HG02759 (cell line): ENCODE results near the gene PNPLA1.

ENCODE experiments used
- ATAC-seq: cut with Tn5 transposase; IDR thresholded peaks from one replicate; pipeline ENCODE4 v1.9.1; 2021; ENCODE audit warnings: mild to moderate bottlenecking, moderate library complexity; ENCODE audit not compliant: unreplicated experiment

Gene PNPLA1

DNA sequence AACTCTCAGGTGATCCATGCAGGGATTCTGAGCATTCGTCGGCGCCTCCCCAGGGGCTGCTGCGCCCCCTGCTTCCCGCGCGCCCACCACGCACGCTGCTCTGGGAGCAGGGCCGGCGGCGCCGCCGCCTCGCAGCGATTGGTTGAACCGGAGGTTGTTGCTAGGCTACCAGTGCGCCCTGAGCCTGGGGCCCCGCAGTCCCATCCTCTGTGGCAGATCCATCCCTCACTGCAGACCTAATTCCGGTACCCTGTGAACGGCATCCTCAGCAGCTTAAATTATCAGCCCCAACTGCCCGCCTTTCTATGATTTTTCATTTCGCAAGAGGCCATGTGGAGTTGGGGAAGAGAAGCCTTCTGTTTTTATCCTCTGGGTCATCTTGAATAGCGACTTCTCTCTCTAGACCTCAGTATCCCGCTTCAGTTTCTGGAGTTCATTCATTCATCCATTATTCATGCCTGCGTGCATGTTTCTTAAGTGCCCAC, 15.4 kb downstream of the PNPLA1 start:
- no peak for ATAC-seq

DNA sequence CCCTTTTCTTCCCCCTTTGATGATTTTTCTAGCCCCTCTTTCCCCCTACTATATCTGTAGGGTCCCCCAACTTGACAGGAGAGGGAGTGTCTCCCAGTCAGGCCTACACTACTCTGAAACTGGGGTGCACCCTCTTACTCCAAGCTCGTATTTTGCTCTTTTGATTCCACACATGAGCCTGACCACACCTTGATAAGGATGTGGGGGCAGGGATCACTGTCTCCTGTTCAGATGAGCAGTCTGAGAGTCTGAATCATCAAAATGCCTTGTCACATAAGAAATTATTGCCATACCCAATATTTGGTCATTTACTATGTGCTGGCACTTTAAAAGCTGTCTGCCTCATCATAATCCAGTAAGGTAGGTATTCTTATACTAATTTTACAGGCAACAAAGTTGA, 15.9 kb downstream of the PNPLA1 start:
- ATAC-seq, result no peak

DNA sequence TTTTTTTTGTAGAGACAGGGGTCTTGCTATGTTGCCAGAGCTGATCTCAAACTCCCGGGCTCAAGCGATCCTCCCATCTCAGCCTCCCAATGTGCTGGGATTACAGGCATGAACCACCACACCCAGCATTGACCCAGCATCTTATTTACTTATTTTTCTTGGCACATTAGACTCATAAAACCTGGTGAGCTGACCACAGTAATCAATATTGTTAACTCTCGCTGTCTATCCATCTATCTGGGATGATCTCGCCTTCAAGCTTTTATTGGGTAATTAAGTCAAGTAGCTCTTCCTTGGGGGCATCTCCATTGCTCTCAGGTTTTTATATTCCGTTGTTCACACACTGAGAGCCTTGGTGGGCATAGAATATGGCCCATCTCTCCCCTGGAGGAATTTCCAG, 17.0 kb downstream of the PNPLA1 start:
- no peak for ATAC-seq

DNA sequence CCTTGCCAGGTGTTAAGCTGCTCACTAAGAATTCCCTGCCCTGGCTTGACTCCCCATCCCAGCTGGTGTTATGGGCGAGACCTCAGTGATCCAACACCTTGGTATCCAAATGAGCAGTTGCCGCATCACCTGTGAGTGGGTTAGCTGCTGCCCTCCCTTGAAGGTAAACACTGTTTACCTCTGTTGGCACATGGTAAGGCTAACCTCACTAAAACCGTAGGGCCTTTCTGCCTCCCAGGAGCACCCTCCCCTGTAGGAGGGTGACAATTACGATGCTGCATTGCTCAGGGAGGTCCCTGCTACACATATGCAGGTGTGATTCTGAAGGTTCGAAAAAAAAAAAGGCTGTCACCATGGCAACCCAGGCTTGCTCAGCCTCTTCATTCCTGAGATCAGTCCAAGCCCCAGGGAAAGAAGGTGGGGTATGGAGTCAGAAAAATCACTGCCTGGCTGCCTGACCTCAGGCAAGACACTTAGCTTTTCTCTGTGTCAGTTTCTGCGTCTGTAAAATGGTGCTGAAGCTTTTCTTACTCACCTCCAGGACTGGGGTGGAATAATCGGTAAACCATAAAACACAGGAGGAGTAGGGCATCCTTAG, 19.5 kb downstream of the PNPLA1 start:
- ATAC-seq, result no peak

DNA sequence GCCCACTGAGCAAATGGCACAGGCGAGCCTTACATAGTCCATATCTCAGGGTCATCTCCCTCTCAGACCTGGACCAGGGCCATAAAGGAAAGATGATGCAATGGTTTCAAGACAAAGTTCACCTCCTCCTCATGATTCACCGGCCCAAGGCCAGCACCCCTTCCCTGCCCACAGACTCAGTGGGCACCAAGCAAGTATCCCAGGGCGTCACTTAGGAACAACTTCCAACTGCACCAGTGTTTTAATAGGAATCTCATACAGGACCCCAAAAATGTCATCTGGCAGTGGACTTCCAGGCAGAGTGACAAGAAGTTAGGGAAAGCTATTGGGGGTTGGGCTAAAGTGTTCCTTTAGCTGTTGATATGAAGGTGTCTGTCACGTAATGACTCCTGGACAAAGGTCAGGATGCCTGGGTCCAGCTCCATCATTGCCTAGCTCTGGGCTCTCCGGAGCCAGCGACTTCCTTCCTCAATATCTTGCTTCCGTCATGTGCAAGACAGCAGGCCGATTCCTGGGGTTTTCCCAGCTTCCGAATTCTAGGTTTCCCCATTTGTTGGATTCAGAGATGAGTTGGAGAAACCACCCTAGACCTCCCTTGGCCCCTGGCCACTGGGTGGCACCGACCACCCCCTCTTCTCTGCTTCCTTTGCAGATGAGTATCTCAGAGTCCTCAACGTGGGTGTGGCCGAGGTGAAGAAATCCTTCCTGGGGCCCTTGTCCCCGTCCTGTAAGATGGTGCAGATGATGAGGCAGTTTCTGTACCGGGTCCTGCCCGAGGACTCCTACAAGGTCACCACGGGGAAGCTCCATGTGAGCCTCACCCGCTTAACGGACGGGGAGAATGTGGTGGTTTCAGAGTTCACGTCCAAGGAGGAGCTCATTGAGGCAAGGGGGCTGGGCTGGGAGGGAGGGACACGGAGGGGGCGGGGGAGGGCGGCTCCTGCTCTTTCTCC, 21.1 kb downstream of the PNPLA1 start:
- ATAC-seq, result no peak

DNA sequence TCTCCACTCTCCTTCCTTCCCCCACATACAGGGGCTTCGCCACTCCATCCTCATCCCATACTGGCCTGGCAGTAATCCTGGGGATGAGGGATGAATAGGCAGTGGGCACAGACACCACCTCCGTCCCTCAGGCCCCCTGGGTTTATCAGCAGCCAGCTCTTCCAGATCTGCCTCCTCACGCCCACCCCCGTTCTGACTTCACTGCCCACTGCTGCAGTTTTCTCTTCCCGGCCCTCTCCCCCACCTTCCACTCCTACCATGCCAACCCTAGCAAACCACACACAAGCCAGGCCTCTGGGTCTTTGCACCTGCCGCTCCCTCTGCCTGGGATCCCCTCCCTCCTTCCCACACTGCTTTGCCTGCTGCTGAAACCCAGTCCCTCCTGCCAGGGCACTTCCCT, 22.3 kb downstream of the PNPLA1 start:
- no peak for ATAC-seq

DNA sequence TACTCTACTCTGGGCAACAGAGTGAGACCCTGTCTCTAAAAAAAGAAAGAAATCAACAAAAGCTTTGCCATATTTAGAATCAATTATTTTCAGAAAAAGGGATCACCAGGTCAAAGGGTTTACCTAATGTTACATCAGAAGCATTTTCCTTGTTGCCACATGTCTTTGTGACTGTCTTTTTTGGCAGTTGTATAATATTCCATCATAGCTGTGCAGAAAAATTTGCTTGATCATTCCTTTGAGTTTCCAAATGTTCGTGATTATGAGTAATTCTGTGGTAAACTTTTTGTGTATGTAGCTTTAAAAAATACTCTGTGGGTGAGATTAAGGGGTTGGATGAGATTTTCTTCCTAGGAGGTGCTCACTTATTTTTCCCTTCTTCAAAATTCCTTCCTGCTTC, 26.4 kb downstream of the PNPLA1 start:
- no peak for ATAC-seq

DNA sequence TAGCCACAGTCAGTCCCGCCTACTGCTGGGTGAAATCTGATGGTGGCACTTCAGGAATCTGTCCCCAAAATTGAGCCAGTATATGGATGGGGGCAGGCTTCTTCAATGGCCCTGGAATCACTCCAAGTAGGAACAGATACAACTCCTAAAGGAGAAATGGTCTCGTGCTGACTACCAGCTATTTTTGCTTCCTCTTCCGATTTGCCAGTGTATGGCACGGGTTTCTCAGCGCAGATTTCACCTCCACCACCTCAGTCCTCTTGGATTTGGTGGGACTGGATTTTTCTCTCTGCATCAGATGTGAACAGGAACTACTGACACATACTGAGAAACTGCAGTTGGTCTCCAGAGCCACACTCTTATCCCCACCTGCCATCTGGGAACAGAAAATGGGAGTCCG, 27.2 kb downstream of the PNPLA1 start:
- no peak for ATAC-seq

DNA sequence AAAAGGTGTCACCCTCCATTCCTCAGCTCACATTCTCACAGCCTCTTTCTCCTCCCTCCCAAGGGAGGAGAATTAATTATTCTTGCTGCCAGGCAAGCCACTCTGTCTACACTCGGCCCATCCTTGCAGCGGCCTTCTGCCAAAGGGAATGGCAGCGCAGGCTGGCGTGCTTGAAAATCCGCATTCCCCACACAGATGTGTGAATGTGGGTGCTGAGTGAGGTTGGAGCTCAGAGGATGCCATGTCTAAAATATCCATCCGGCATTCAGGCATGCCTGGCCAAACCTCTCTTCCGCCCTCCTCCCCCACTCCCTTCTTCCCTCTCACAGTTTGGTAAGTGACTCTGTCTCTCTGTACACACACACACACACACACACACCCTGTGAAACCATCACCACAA, 27.7 kb downstream of the PNPLA1 start:
- ATAC-seq, result no peak

DNA sequence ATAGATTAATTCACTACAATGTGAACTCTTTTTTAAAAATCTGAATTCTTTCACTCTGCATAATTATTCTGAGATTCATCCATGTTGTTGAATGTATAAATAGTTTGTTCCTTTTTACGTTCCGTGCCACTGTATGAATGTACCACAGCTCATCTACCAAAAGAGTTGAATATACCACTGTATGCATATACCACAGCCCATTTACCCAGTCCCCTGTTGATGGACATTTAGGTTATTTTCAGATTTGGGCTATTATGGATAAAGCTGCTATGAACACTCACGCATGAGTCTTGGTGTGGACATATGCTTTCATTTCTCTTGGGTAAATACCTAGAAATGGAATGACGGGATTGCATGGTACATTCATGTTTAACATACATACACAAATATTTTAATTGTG, 28.2 kb downstream of the PNPLA1 start:
- ATAC-seq, result no peak

DNA sequence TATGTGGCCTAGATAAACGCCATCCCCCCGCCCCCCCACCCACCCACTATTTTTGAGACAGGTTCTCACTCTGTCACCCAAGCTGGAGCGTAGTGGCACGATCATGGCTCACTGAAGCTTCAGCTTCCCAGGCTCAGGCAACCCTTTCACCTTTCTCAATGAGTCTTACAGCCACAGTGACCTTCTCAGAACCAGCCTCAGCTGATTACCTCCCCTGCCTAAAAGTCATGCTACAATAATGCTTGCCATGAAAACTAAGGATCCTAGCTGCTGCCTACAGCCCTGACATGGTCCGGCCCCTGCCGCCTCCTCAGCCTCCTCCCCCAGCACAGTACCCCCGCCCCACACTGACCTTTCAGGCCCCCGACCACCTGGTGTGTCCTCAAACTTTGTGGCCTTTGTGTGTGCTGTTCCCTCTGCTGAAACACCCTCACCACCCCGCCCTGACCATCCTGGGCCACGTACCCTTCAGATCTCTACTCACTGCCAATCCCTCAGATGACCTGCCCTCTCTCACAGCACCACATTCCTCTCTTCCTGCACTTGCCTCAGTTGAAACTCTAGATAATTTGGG, 31.3 kb downstream of the PNPLA1 start:
- no peak for ATAC-seq

DNA sequence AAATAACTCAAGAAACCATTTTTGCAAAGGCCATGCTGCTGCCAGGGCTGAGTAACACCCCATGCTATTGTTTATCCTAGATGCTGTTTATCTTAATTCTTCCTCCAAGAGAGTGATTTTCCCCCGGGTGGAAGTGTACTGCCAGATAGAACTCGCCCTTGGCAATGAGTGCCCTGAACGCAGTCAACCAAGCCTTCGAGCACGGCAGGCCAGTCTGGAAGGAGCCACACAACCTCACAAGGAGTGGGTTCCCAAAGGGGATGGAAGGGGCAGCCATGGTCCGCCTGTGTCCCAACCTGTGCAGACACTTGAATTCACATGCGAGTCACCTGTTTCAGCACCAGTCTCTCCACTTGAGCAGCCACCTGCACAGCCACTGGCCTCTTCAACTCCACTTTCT, 31.9 kb downstream of the PNPLA1 start:
- ATAC-seq, result no peak

DNA sequence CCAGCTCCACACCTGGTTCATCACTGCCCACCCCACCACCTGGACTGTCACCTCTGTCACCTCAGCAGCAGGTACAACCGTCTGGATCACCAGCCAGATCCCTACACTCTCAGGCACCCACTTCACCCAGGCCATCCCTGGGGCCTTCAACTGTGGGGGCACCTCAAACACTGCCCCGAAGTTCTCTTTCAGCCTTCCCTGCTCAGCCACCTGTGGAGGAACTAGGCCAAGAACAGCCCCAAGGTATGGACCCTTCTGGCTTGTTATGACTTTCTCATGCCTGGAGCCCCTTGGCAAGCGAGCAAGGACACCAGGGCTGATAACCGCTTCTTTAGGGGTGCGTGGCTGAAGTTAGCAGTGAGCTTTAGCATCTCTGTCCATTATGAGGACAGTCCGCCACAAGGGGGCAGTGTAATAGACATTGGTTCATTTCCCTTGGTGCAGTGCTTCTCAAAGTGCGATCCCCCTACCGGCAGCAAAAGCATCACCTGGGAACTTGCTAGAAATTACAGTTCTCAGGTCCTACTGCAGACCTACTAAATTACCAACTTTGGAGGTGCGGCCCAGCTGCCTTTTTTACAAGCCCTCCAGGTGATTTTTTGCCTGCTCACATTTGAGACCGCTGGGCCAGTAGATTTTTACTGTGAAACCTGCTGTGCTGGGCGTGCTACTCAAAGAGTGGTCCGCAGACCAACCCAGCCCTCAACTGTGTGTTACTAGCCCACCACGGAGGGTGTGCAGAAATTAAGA, 32.5 kb downstream of the PNPLA1 start:
- ATAC-seq, result peak; percentile 75

DNA sequence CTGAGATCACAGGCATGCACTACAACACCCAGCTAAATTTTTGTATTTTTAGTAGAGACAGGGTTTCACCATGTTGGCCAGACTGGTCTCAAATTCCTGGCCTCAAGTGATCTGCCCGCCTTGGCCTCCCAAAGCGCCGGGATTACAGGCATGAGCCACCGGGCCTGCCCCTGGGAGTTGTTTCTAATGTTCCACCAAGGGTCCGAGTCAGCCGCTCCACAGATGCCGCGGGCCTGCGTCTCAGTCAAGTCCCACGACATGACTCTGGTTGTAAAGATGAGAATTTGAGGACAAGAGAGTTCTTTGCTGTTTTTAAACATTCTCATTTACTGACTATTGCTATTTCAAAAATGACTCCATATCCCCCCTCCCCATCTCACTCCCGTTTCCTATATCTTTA, 36.0 kb downstream of the PNPLA1 start:
- no peak for ATAC-seq

DNA sequence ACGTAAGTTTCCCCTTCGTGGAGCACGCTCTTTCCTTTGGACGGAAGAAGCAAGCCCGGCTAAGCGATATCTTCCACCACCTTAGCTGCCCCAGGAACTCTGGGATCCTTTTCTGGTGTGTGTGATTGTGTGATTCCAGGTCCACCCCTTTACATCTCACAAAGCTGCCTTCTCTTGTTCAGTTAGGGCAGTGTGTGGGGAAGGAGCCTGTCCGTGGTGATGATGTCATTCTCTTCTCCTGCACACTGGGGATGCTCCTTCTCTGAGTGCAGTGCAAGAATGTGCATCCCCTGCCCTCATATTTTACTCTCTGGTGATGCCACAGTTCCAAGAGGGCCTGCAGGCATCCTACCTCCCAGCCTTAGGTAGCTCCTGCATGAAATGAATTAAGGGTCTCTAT, 36.5 kb downstream of the PNPLA1 start:
- no peak for ATAC-seq

DNA sequence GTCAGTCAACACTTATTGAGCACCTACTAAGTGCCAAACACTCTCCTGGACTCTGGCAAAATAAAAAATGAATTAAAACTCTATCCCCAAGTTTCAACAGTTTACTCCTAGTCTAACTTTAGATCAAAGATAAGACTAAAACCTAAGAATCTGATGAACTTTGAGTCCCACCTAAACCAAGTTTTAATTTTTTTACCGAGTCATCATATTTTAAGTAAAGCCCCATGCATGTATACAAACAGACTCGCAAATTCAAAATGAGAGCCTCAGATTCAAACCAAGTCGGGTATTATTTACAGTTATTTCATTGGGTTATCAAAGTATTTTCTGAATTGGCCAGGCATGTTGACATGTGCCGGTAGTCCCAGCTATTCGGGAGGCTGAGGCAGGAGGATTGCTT, 38.7 kb downstream of the PNPLA1 start:
- no peak for ATAC-seq

DNA sequence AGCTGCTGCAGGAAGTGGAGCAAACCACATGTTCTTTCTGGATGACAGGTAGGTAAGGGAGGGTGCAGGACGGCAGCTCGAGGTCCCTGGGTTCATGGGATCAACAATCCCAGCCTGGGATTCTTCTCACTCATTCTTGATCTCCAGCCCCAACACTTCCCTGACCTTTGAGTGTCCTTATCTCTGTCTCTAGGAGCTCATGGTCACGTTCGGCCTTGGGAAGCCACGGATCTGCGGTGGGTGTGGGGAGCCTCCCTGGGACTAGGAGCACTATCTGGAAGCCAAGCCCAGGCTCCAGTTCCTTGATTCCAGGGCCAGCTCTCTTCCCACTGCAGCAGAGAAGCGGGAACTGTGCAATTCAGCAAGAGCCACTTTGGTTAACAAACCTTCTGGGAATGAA, 39.3 kb downstream of the PNPLA1 start:
- ATAC-seq, result no peak

DNA sequence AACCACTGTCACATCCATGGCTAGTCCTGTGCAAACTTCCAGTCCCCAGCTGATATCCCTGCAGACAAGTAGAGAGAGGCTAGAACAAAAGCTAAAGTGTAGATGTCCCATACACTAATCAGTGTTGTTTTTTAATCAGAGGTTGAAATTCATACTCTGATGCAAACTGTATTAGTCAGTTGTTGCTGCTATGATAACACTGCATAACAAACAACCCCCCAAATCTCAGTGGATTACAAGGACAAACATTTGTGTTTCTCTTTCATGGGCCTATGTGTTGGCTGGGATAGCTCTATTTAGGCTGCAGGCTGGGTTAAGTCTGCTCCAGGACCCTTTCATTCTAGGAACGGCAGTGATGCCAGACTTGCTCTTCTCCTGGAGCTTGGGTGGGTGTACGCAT, 40.0 kb downstream of the PNPLA1 start:
- ATAC-seq, result no peak

DNA sequence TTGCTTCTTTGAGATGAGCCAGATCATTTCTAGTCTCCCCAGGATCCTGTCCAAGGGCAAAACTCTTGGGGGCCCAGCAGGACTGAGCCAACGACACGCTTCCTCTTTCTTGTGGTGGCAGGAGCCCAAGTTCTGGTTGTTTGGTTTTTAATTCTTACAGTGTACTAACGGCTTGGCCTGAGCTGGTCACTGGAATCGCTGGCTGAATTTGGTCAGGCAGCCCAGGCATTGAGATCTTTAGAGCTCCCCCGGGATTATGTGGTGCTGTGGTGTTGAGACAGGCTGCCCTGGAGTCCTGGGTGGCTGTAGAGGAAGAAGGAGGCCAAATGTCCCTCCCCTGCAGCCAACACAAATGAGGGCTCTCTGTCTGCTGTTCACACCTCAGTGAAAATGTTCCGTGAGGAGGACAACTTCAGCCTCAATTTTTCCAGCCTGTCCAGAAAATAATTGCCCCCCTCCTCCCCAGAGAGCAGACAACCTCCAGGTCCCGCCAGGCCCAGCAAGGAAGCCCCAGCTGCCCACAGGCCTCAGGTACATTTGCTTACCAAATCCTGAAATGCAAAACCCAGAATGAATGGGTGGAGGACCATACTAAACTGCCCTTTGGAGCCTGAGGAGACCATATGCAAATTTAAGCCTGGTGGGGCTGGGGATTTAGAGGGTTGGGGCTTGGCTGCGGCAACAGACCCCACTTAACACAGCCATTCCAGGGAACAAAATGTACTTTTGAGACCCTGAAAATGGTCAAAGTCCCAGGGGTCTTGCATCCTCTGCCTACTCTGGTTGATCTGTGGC, 43.2 kb downstream of the PNPLA1 start:
- ATAC-seq, result no peak

DNA sequence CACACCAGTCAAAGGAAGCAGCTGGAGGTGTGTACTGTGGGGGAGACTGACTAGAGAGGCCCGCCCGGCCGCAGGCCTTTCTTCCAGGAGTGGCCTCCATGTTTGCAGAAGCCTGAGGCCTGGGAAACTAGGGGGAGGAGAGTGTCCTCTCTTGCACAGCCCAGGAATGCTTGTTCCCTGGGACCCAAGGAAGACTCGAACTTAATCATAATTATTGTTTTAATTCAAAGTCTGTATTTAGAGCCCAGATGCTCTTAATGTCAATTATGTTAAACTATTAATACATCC, 43.7 kb downstream of the PNPLA1 start:
- no peak for ATAC-seq
